ENCODE results near the gene PUS1.

PUS1 gene

GRCh38 chr12:131962069-131962468, 33.0 kb downstream of the PUS1 start:
- H3K9ac ChIP-seq = no peak overlapping the region
- no peak overlapping the region for H3K27ac ChIP-seq
- no peak overlapping the region for H3K4me2 ChIP-seq (ENCODE audit: low read length)
- peaks cover 9% of the 10 kb centered on the region for H3K4me1 ChIP-seq
- H3K27me3 ChIP-seq (ENCODE audit: control insufficient read depth, insufficient read depth, low read length) = no peaks in the 10 kb centered on the region
- no peaks in the 10 kb centered on the region for H3K36me3 ChIP-seq (ENCODE audit: control insufficient read depth, insufficient read depth, low read length)
- no peak overlapping the region for H2AFZ ChIP-seq
- no peaks in the 10 kb centered on the region for H3K9me3 ChIP-seq (ENCODE audit: control insufficient read depth, low read length)
- no peak for TF ChIP-seq CTCF (IDR thresholded peaks at IDR 0.05)
- H3K4me3 ChIP-seq (ENCODE audit: low read depth, low read length) = no peak overlapping the region
- peaks cover 26% of the 10 kb centered on the region for H3K79me2 ChIP-seq

GRCh38 chr12:131963381-131963780, 34.3 kb downstream of the PUS1 start:
- no peak for TF ChIP-seq CTCF (IDR thresholded peaks at IDR 0.05)
- Histone ChIP-seq H3K79me2 (peaks cover 22% of the 10 kb centered on the region), H3K9ac (no peak overlapping the region), H3K4me1 (peaks cover 3% of the 10 kb centered on the region), H2AFZ (no peak overlapping the region), H3K36me3 (ENCODE audit: control insufficient read depth, insufficient read depth, low read length) (no peaks in the 10 kb centered on the region), H3K4me3 (ENCODE audit: low read depth, low read length) (no peak overlapping the region), H3K9me3 (ENCODE audit: control insufficient read depth, low read length) (no peaks in the 10 kb centered on the region), H3K27me3 (ENCODE audit: control insufficient read depth, insufficient read depth, low read length) (no peaks in the 10 kb centered on the region), H3K27ac (no peak overlapping the region), H3K4me2 (ENCODE audit: low read length) (no peak overlapping the region)

- Histone ChIP-seq H3K27ac (no peak overlapping the region), H3K9ac (no peak overlapping the region), H3K4me1 (peaks cover 3% of the 10 kb centered on the region), H3K4me2 (ENCODE audit: low read length) (no peak overlapping the region), H3K79me2 (peaks cover 21% of the 10 kb centered on the region), H2AFZ (no peak overlapping the region), H3K4me3 (ENCODE audit: low read depth, low read length) (no peak overlapping the region), H3K9me3 (ENCODE audit: control insufficient read depth, low read length) (no peaks in the 10 kb centered on the region), H3K27me3 (ENCODE audit: control insufficient read depth, insufficient read depth, low read length) (no peaks in the 10 kb centered on the region), H3K36me3 (ENCODE audit: control insufficient read depth, insufficient read depth, low read length) (no peaks in the 10 kb centered on the region)
- TF ChIP-seq CTCF (IDR thresholded peaks at IDR 0.05) = no peak
Observed at GRCh38 chr12:131965073-131965472, 36.0 kb downstream of the PUS1 start.

- Histone ChIP-seq H3K4me3 (ENCODE audit: low read depth, low read length) (no peak overlapping the region), H3K4me1 (no peaks in the 10 kb centered on the region), H3K9ac (no peak overlapping the region), H3K36me3 (ENCODE audit: control insufficient read depth, insufficient read depth, low read length) (no peaks in the 10 kb centered on the region), H2AFZ (no peak overlapping the region), H3K27me3 (ENCODE audit: control insufficient read depth, insufficient read depth, low read length) (no peaks in the 10 kb centered on the region), H3K79me2 (peaks cover 54% of the 10 kb centered on the region), H3K4me2 (ENCODE audit: low read length) (no peak overlapping the region), H3K9me3 (ENCODE audit: control insufficient read depth, low read length) (no peaks in the 10 kb centered on the region), H3K27ac (no peak overlapping the region)
- no peak for TF ChIP-seq CTCF (IDR thresholded peaks at IDR 0.05)
Observed at GRCh38 chr12:131971226-131971625, 42.1 kb downstream of the PUS1 start.

- H3K27ac ChIP-seq = no peak overlapping the region
- H3K9ac ChIP-seq = no peak overlapping the region
- H3K4me1 ChIP-seq = no peaks in the 10 kb centered on the region
- no peak overlapping the region for H3K4me2 ChIP-seq (ENCODE audit: low read length)
- no peaks in the 10 kb centered on the region for H3K27me3 ChIP-seq (ENCODE audit: control insufficient read depth, insufficient read depth, low read length)
- TF ChIP-seq CTCF (IDR thresholded peaks at IDR 0.05) = no peak
- no peak overlapping the region for H2AFZ ChIP-seq
- H3K79me2 ChIP-seq = peaks cover 44% of the 10 kb centered on the region
- no peak overlapping the region for H3K4me3 ChIP-seq (ENCODE audit: low read depth, low read length)
- H3K36me3 ChIP-seq (ENCODE audit: control insufficient read depth, insufficient read depth, low read length) = no peaks in the 10 kb centered on the region
- H3K9me3 ChIP-seq (ENCODE audit: control insufficient read depth, low read length) = no peaks in the 10 kb centered on the region
Observed at GRCh38 chr12:131975228-131975627, 46.2 kb downstream of the PUS1 start.
